Right ventricle myocardium inferior (tissue), 1 donor: ENCODE data around the gene GPR89A. TPM values are rescaled to one million over a fixed set of nuclear protein-coding genes. Genes with fewer than 3 reads are reported as not detected.
"Not testable (repeated sequence)": the region's sequence is repeated elsewhere in the genome, so short reads cannot be mapped to it uniquely, and the experiment has no call there.

Experiments
- ATAC-seq: fragments of 200-7000 bp; cut with Tn5 transposase; one replicate; pipeline ENCODE4 v1.9.1; 2020; ENCODE audit warnings: mild to moderate bottlenecking, moderate library complexity
- DNase-seq: peaks from one replicate; pipeline ENCODE4 v3.0.0; 2021; ENCODE audit errors: missing footprints
- intact Hi-C: fragments of 100-400 bp; cut with DNase I; formaldehyde crosslinking; loops from one replicate; pipeline ENCODE4 v1.11.0; 2022
- total RNA-seq: library from RNA; stranded (reverse); fragmentation: NEBNext Ultra II Directional; extraction: Animal tissue kit (Norgen Biotek cat#: 25700); gene quantifications from one replicate; pipeline ENCODE4 v1.2.1, GENCODE V29; 2021
- donor health status: DM: no; HTN: yes; CAD: no; lungs with severe emphysema.

Gene GPR89A
- total RNA-seq, 1 donor from 2014 or later: 8.6 TPM

DNA sequence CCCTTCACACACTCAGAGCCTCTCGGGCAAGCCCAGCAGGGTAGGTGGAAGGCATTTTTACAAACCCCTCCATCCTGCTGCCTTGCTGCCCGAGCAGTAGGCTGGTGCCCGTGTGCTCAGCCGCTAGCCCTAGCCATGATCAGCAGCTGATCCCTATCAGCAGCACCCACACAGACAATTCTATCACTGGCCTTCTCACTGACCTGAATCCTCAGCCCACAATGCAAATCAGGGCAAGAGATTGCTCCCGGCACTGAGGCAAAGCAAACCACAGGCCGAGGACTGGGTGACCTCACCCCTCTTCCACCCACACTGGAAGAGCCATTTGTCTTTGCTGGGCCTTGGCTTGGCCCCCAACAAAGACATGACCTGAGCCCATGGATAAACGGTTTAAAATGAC, 100.3 kb downstream of the GPR89A start:
- ATAC-seq: no peak
- DNase-seq: no peak
- intact Hi-C loops: no loop called here

DNA sequence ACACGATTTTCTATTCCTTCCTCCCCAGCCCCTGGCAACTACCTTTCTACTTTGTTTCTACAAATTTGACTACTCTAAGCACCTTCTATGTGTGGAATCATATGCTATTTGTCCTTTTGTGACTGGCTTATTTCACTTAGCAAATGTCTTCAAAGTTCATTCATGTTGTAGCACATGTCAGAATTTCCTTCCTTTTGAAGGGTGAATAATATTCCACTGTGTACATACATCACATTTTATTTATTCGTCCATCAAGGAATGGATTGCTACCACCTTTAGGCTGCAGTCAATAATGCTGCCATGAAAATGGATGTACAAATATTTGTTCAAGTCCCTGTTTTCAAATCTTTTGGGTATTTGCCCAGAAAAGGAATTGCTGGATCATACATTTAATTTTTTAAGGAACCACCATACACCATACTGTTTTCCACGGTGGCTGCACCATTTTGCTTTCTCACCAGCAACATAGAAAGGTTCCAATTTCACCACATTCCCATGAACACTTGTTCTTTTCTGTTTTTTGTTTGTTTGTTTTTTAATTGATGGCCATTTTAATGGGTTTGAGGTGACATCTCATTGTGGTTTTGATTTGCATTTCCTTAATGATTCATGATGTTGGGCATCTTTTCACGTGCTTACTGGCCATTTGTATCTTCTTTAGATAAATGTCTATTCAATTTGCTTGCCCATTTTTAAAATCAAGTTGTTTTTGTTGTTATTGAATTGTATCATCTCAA, 102.7 kb downstream of the GPR89A start:
- intact Hi-C loops: no loop called here
- ATAC-seq: no peak
- no peak for DNase-seq

DNA sequence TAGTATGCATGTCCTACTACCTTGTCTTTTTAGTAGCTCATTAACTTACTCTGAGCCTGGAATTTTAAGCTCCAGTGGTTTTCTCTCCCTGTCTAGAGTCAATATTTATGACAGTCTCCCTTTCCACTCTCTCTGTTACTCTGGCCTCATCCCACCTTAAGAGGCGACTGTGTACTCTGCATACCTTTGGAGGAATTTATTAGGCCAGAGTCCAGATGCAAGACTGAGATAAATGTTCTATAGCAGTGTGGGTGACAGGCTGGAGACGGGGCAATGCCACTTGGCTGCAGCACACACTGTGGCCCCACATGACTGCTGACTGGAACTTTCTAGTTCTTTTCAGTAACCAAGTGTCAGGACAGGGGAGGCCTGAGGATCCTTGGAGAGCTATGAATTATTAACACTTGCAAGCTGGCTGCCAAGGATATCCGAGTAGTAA, 103.4 kb downstream of the GPR89A start:
- intact Hi-C loops: no loop called here
- ATAC-seq (no peak), DNase-seq (no peak)

DNA sequence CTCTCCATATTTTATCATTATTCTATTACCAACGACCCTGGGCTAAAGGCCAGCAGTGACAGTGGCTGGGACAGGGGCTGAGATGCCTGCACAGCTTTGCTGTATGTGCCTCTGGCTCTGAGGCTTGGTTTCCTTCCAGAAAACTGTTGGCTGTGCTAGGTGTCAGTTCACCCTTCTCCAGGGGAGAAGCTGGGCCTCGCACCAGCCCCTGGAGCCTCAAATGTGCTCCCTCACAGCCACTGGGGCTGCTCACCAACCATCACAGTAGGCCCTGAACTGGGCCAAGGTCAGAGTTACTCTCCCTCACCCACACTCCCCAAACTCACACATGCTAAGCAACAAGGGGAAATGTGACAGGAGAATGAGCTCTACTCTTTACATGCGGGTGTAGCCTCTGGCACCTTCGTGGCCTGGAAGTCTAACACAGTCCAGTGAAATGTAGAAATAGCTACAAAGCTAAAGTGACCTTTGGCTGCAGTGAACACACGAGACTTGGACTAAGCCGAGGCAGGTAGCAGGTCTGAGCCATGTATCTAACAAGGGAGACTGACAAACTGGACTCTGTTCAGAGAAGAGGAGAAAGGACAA, 106.8 kb downstream of the GPR89A start:
- ATAC-seq (peak; percentile 95), DNase-seq (no peak)
- intact Hi-C loops: no loop called here

DNA sequence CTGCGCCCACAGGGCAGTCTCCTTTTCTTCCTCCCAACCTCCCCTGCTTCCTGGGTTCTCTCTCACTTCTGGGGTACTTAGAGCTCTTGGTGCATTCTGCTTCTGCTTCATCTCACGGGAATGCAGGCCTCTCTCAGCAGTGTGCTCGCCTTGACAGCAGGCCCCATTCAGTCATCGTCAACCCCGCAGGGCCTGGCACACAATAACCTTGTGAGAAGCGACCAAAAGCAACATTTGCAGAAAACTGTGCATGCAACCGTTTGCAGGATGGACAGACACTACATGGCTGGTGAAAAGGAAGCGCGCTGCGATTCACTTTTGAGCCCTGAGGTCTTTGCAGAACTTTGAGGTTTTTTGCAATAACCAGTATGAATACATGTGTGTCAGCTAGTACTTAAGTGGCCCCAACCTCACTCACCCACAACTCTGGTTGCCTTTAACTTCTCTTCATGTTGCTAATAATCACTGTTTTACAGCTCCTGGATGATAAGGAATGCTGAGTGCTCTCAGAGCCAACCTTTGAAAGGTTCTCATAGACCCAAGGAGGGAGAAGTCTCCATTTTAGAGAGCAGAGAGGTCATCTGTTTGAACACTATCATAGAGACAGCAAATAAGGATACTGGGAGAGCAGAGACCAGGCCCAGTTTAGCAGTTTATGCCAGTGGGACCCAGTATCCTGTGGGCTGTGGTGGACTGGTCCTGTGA, 109.0 kb downstream of the GPR89A start:
- ATAC-seq (no peak), DNase-seq (no peak)
- intact Hi-C loops: no loop called here

DNA sequence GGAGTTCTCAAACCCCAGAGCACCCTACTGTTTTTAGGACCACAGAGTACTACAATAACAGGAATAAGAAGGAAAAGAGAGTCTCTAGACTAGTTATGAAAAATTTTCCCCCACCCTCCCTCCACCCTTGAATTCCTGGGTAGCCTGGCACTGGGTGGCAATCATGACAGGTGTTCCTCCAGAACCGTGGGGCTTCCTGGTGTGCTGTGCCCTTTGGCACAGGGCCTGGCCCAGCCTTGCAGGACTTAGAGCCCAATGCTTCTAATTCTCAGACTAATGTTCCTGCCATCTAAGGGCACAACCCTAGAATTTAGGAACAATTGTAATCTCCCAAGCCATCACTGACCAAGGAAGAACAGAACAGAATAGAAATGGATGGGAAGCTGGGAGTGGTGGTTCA, 110.0 kb downstream of the GPR89A start:
- no peak for DNase-seq
- ATAC-seq: no peak
- intact Hi-C loops: no loop called here

DNA sequence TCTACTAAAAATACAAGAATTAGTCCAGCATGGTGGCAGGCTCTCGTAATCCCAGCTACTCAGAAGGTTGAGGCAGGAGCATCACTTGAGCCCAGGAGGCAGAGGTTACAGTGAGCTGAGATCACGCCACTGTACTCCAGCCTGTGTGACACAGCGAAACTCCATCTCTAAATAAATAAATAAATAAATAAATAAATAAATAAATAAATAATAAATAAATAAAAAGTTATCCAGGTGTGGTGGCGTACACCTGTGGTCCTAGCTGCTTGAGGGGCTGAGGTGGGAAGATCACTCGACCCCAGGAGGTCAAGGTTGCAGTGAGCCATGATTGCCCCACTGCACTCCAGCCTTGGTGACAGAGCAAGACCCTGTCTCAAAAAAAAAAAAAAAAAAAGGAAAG, 110.7 kb downstream of the GPR89A start:
- DNase-seq, ATAC-seq, intact Hi-C loops: not testable (repeated sequence)

DNA sequence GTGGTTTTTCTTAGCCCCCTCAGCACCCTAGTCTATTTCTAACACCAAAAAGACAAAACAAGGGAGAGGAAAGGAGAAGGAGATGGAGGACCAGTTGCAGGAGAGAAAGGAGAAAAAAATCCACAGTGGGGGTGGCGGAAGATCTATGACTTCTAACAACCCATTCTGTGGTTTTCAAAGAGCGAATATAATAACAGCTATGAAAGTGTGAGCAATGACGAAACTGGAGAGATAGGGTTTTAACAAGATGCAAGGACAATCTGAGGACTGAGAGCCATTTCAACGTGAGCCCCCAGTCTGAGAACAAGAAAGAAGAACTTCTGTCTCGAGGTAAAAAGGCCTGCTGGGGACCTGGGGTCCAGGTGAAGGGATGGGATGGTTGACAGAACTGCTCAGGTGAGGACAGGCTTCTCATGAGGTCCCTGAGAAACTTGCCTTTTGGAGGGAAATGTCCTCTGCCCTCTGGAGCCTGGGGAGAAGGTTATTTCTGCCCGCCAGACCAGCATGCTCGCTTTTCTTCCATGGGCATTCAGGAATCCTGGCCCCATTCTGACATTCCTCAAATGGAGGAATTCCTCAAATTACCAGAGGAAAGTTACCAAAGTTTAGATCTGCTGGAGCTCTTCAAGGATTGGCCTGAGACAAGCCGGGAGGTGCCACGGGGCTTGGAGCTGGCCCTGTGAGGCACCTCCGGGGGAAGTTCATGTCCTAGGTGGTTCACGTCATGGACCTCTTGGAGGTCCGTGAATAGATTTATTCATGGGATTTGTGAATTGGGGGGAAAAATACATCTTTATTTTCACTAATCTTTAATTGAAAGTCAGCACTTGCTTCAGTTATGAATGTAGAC, 111.7 kb downstream of the GPR89A start, which contains the start of gene CD160:
CD160 (plus strand) TSS at position 270 of the 850 bp plus-strand sequence. CDS start 8,829 bp downstream, outside the sequence.
- intact Hi-C loops: no loop called here
- DNase-seq: no peak
- ATAC-seq: no peak

Other genes starting within 250 kb of the GPR89A start
- 0.57 TPM for gene NBPF20, start 182.4 kb upstream of the GPR89A start, total RNA-seq
- gene PDZK1, start 99.4 kb downstream of the GPR89A start, total RNA-seq: 0.30 TPM
- gene CD160, start 111.5 kb downstream of the GPR89A start, total RNA-seq: not detected
- 47.9 TPM for gene RNF115, start 216.1 kb downstream of the GPR89A start, total RNA-seq
- 11.4 TPM for gene POLR3C, start 216.2 kb downstream of the GPR89A start, total RNA-seq
- gene NUDT17, start 237.6 kb downstream of the GPR89A start, total RNA-seq: 3.3 TPM